CD4-positive, alpha-beta memory T cell (primary cell): ENCODE measurements around the gene CCDC88C. TPM values are rescaled to one million over a fixed set of nuclear protein-coding genes. Genes with fewer than 3 reads are reported as not detected.

Source experiments
- CTCF ChIA-PET: fragments of 350-600 bp; sonication (Branson Sonifier 250); formaldehyde crosslinking; loops from one replicate; lab custom pipeline; 2021; ENCODE audit warnings: inconsistent platforms; ENCODE audit not compliant: partially characterized antibody; lab: Charles Lee
- POLR2A ChIA-PET: fragments of 350-600 bp; sonication (Branson Sonifier 250); formaldehyde crosslinking; loops from one replicate; lab custom pipeline; 2021; ENCODE audit not compliant: partially characterized antibody; lab: Charles Lee
- DNase-seq, 5 donors: peaks; one replicate each; pipeline versions ENCODE4 v3.0.0 to v3.0.0-alpha.2; 2020 to 2022; ENCODE audit warnings: mixed read lengths in 1 of 5
- H3K27ac ChIP-seq: one replicate; pipeline ENCODE4 v1.7.0; 2013; ENCODE audit warnings: low read depth, low read length
- H3K27me3 ChIP-seq: 2 replicates; pipeline ENCODE4 v1.7.0; 2013; ENCODE audit warnings: mild to moderate bottlenecking, low read length, moderate library complexity; ENCODE audit not compliant: insufficient read depth
- H3K36me3 ChIP-seq: 2 replicates; pipeline ENCODE4 v1.7.0; 2013; ENCODE audit warnings: mild to moderate bottlenecking, low read length, moderate library complexity; ENCODE audit not compliant: insufficient read depth
- H3K4me1 ChIP-seq: 2 replicates; pipeline ENCODE4 v1.7.0; 2013; ENCODE audit warnings: mild to moderate bottlenecking, low read length, moderate library complexity; ENCODE audit not compliant: insufficient read depth
- H3K4me3 ChIP-seq, 2 donors: one replicate each; pipeline ENCODE4 v1.7.0; 2013; ENCODE audit warnings: low read length in 2 of 2, mild to moderate bottlenecking in 1 of 2
- H3K9me3 ChIP-seq, 2 donors: one replicate each; pipeline ENCODE4 v1.7.0; 2013; ENCODE audit warnings: low read length in 2 of 2, control low read depth in 1 of 2; ENCODE audit not compliant: control insufficient read depth in 1 of 2
- H3K27ac Mint-ChIP-seq, 7 donors: one replicate each; pipeline ENCODE4 v1.8.0; 2020 to 2021; ENCODE audit warnings: mixed read lengths in 7 of 7, mild to moderate bottlenecking in 6 of 7, inconsistent platforms in 3 of 7, moderate library complexity in 3 of 7
- H3K27me3 Mint-ChIP-seq, 2 donors: one replicate each; pipeline ENCODE4 v1.8.0; 2020 to 2021; ENCODE audit warnings: mixed read lengths in 2 of 2
- H3K36me3 Mint-ChIP-seq, 2 donors: one replicate each; pipeline ENCODE4 v1.8.0; 2020 to 2021; ENCODE audit warnings: mixed read lengths in 2 of 2, inconsistent platforms in 1 of 2, mild to moderate bottlenecking in 1 of 2
- H3K4me1 Mint-ChIP-seq, 4 donors: one replicate each; pipeline ENCODE4 v1.8.0; 2020 to 2021; ENCODE audit warnings: mixed read lengths in 4 of 4, mild to moderate bottlenecking in 1 of 4
- H3K4me3 Mint-ChIP-seq, 8 donors: one replicate each; pipeline ENCODE4 v1.8.0; 2020 to 2021; ENCODE audit warnings: mixed read lengths in 8 of 8, mild to moderate bottlenecking in 7 of 8, moderate library complexity in 6 of 8, inconsistent platforms in 3 of 8
- H3K9me3 Mint-ChIP-seq, 8 donors: one replicate each; pipeline ENCODE4 v1.8.0; 2020 to 2021; ENCODE audit warnings: mixed read lengths in 8 of 8, mild to moderate bottlenecking in 5 of 8, inconsistent platforms in 3 of 8, moderate library complexity in 1 of 8
- intact Hi-C: fragments of 100-400 bp; cut with micrococcal nuclease; formaldehyde crosslinking; loops from one replicate; pipeline ENCODE4 v1.15.1; 2023
- polyA plus RNA-seq, 2 donors: library from polyadenylated mRNA; unstranded; fragments of 300-500 nt; fragmentation: Illumina TruSeq; gene quantifications; one replicate each; pipeline ENCODE4 v1.2.3, GENCODE V29; 2021
- total RNA-seq, 2 experiments: library from RNA; stranded (reverse); gene quantifications; one replicate each; pipeline ENCODE4 v1.2.3, GENCODE V29; 2021

CCDC88C gene
- total and polyA plus RNA-seq, 4 experiments from 2014 or later: 17.1 to 293 (median 161) TPM

DNA sequence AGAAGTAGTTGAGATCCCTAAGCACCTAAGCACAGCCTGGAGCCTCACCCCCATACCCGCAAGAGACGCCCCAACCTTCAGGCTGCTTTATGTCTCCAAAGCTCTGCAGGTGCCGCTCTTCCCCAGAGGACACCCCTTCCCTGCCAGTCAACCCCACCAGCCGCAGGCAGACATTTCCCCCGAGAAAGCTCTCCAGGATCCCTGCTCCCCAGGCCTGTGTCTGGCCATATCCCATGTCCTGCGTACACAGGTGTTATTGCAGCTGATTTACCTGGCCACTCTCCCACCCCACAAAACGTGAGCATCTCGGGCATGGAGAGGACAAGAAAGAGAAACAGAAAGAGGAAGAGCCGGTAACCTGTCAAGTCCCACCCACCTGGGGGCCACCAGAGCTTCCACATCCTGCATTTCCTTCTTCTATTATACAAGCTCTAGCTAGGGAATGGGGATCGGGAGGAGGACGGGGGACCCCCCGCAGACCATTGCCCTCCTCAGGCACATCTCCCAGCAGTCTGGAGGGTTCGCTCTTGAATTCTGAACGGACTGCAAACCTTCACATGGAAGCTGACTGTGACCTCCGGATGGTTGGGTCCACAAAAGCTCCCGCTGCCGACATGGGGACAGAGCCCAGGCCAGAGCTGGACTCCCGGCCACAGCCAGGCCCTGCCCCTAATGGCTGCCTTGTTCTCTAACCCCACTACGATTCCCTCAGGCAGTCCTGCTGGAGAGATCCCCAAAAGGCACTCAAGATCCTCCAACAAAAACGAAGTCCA lies 17.6 kb downstream of the CCDC88C start:
- H3K27ac Mint-ChIP-seq: peak overlapping the region; percentile 90 to 99 (median 98)
- peak overlapping the region; percentile 83 for H3K27ac ChIP-seq
- ChIA-PET POLR2A (interaction anchor here (0.7 to 22.5 kb wide), 13 partner anchors 9 to 1017 kb away, joined by 3 to 520 read pairs (median 9); partner anchors contain the start of gene CCDC88C), CTCF (interaction anchor here (0.8 to 9.4 kb wide), 12 partner anchors 8 to 87 kb away, joined by 3 to 88 read pairs (median 8); partner anchors contain the start of gene CCDC88C)
- H3K27me3 ChIP-seq: no peaks in the 10 kb centered on the region
- no peaks in the 10 kb centered on the region for H3K9me3 ChIP-seq
- H3K36me3 Mint-ChIP-seq: peaks cover 8 to 56% of the 10 kb centered on the region in 2 donors
- H3K27me3 Mint-ChIP-seq: no peaks in the 10 kb centered on the region
- peaks cover 68 to 97% (median 82%) of the 10 kb centered on the region in 4 donors for H3K4me1 Mint-ChIP-seq
- H3K4me3 Mint-ChIP-seq: peak overlapping the region; percentile 96 to 100 (median 99)
- H3K36me3 ChIP-seq: peaks cover 10% of the 10 kb centered on the region
- intact Hi-C loops: loop anchor here (1.0 to 5.0 kb wide), 4 partner anchors 16 to 48 kb away; no protein-coding TSS in a partner anchor
- H3K9me3 Mint-ChIP-seq: no peaks in the 10 kb centered on the region
- peak overlapping the region; percentile 67 to 87 for H3K4me3 ChIP-seq
- peak; percentile 56 to 70 (median 59) for DNase-seq
- H3K4me1 ChIP-seq: peaks cover 97% of the 10 kb centered on the region

- Histone ChIP-seq H3K36me3 (peaks cover 17% of the 10 kb centered on the region), H3K4me3 (peak overlapping the region; percentile 23), H3K27ac (peak overlapping the region; percentile 83), H3K9me3 (no peaks in the 10 kb centered on the region), H3K4me1 (peaks cover 97% of the 10 kb centered on the region), H3K27me3 (no peaks in the 10 kb centered on the region)
- H3K27me3 Mint-ChIP-seq: no peaks in the 10 kb centered on the region
- peak in 1 of 5 donors; percentile 33 for DNase-seq
- peak overlapping the region; percentile 90 to 99 (median 98) for H3K27ac Mint-ChIP-seq
- H3K36me3 Mint-ChIP-seq: peaks cover 12 to 57% of the 10 kb centered on the region in 2 donors
- ChIA-PET CTCF (interaction anchor here (0.9 to 9.4 kb wide), 15 partner anchors 15 to 226 kb away, joined by 3 to 88 read pairs (median 4); partner anchors contain the start of gene CCDC88C), POLR2A (interaction anchor here (0.6 to 22.5 kb wide), 17 partner anchors 10 to 155 kb away, joined by 3 to 520 read pairs (median 10); partner anchors contain the start of genes CCDC88C and GPR68)
- H3K9me3 Mint-ChIP-seq: no peaks in the 10 kb centered on the region
- intact Hi-C loops: no loop called here
- peak overlapping the region; percentile 96 to 100 (median 99) for H3K4me3 Mint-ChIP-seq
- peaks cover 71 to 98% (median 84%) of the 10 kb centered on the region in 4 donors for H3K4me1 Mint-ChIP-seq
Observed at GRCh38 chr14:91398707-91399106, 18.9 kb downstream of the CCDC88C start.

DNA sequence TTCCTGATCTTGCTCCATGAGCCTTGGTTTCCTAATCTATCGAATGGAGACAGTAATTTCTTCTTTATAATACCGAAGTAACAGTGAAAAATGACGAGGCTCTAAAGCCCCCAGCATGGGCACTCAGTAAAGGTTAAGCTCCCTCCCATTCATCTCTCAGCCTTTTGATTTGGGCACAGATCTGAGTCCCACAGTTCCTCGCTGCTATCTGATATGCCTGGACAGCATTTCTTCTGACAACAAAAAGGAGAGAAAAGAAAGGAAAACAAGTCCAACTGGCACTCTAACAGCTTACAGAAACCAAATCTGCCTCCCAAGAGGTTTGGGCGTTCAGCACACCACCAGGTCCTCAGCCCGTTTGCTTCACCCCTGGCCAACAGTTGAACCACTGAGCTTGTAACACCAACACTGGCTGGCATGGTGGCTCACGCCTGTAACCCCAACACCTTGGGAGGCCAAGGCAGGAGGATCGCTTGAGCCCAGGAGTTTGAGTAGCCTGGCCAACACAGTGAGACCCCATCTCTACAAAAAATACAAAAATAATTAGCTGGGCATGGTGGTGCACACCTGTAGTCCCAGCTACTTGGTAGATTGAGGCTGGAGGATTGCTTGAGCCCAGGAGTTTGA lies 19.5 kb downstream of the CCDC88C start:
- peaks cover 97% of the 10 kb centered on the region for H3K4me1 ChIP-seq
- Mint-ChIP-seq H3K27me3 (no peaks in the 10 kb centered on the region), H3K36me3 (peaks cover 12 to 57% of the 10 kb centered on the region in 2 donors), H3K4me3 (peak overlapping the region; percentile 79 to 99 (median 82)), H3K4me1 (peaks cover 73 to 98% (median 85%) of the 10 kb centered on the region in 4 donors), H3K27ac (peak overlapping the region; percentile 90 to 98 (median 95)), H3K9me3 (no peaks in the 10 kb centered on the region)
- peak in 1 of 5 donors; percentile 36 for DNase-seq
- H3K27me3 ChIP-seq: no peaks in the 10 kb centered on the region
- H3K27ac ChIP-seq: peak overlapping the region; percentile 65
- H3K9me3 ChIP-seq: no peaks in the 10 kb centered on the region
- ChIA-PET CTCF (interaction anchor here (0.7 to 9.4 kb wide), 17 partner anchors 11 to 225 kb away, joined by 3 to 88 read pairs (median 4); partner anchors contain the start of gene CCDC88C), POLR2A (interaction anchor here (0.6 to 22.5 kb wide), 15 partner anchors 9 to 154 kb away, joined by 3 to 520 read pairs (median 10); partner anchors contain the start of genes CCDC88C and GPR68)
- intact Hi-C loops: no loop called here
- peaks cover 17% of the 10 kb centered on the region for H3K36me3 ChIP-seq
- peak overlapping the region; percentile 49 to 61 for H3K4me3 ChIP-seq

GRCh38 chr14:91396959-91397815 lies 20.4 kb downstream of the CCDC88C start:
- H3K27ac Mint-ChIP-seq: peak overlapping the region; percentile 90 to 98 (median 95)
- intact Hi-C loops: no loop called here
- peak overlapping the region; percentile 79 to 99 (median 82) for H3K4me3 Mint-ChIP-seq
- ChIA-PET CTCF (interaction anchor here (0.8 to 9.4 kb wide), 15 partner anchors 10 to 77 kb away, joined by 3 to 88 read pairs (median 4); partner anchors contain the start of gene CCDC88C), POLR2A (interaction anchor here (1.0 to 22.5 kb wide), 18 partner anchors 8 to 153 kb away, joined by 3 to 520 read pairs (median 10); partner anchors contain the start of genes CCDC88C and GPR68)
- Histone ChIP-seq H3K27me3 (no peaks in the 10 kb centered on the region), H3K9me3 (no peaks in the 10 kb centered on the region), H3K4me1 (peaks cover 97% of the 10 kb centered on the region), H3K36me3 (peaks cover 17% of the 10 kb centered on the region), H3K27ac (peak overlapping the region; percentile 65), H3K4me3 (peak overlapping the region; percentile 49 to 61)
- peak; percentile 64 to 85 (median 72) for DNase-seq
- peaks cover 10 to 54% of the 10 kb centered on the region in 2 donors for H3K36me3 Mint-ChIP-seq
- H3K27me3 Mint-ChIP-seq: no peaks in the 10 kb centered on the region
- no peaks in the 10 kb centered on the region for H3K9me3 Mint-ChIP-seq
- H3K4me1 Mint-ChIP-seq: peaks cover 70 to 98% (median 84%) of the 10 kb centered on the region in 4 donors

DNA sequence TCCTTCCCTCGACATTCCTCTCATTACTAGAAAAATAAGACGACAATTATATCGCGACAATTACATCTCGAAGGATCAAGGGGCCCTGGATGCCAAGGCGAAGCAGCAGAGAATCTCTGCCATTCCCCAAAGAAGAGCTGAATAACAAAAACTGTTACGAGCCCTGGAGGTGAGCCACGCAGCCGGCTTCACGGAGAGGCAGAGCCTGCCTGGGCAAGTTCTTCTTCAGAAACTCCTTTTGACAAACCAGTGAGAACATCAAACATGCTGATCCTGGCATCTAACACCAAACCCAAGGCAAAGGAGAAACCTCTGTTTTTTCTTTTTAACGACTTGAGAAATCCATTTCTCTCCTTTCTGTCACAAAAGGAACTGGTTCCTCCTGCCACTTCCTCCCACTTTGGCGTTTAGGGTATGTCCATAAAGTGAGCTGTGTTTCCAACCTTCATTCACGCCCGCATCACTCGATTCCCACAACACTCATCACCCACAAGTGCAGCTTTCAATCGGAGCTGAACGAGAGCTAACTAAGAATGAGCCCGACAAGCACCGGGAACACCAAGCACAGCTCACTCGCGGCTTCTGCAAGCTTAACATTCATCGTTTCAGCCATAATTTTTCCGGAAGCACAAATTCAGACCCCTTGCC lies 21.5 kb downstream of the CCDC88C start:
- Histone ChIP-seq H3K27me3 (no peaks in the 10 kb centered on the region), H3K4me3 (peak overlapping the region; percentile 6 to 61), H3K36me3 (peaks cover 17% of the 10 kb centered on the region), H3K27ac (peak overlapping the region; percentile 65), H3K9me3 (no peaks in the 10 kb centered on the region), H3K4me1 (peaks cover 98% of the 10 kb centered on the region)
- POLR2A ChIA-PET: interaction anchor here (0.8 to 22.5 kb wide), 11 partner anchors 7 to 81 kb away, joined by 3 to 520 read pairs (median 9); partner anchors contain the start of gene CCDC88C
- intact Hi-C loops: no loop called here
- Mint-ChIP-seq H3K4me1 (peaks cover 73 to 98% (median 86%) of the 10 kb centered on the region in 4 donors), H3K27me3 (no peaks in the 10 kb centered on the region), H3K27ac (peak overlapping the region; percentile 90 to 98 (median 95)), H3K4me3 (peak overlapping the region; percentile 62 to 99 (median 82)), H3K36me3 (peaks cover 13 to 57% of the 10 kb centered on the region in 2 donors), H3K9me3 (no peaks in the 10 kb centered on the region)
- CTCF ChIA-PET: interaction anchor here (0.7 to 9.4 kb wide), 9 partner anchors 14 to 76 kb away, joined by 3 to 83 read pairs (median 3); partner anchors contain the start of gene CCDC88C
- peak in 1 of 5 donors; percentile 31 for DNase-seq
